MM.1S (cell line): ENCODE results near the gene DYNC2H1.

Source experiments
- DNase-seq: peaks from one replicate; pipeline ENCODE4 v3.0.0-alpha.2; 2015
- H2AFZ ChIP-seq: fragments of 300-600 bp; sonication (generic); 2 replicates; pipeline ENCODE4 v1.6.0; 2016; ENCODE audit warnings: antibody characterized with exemption, low read length
- H3F3A ChIP-seq: fragments of 300-600 bp; sonication (generic); 2 replicates; pipeline ENCODE4 v1.6.1; 2016; ENCODE audit warnings: mild to moderate bottlenecking, antibody characterized with exemption, low read length, moderate library complexity, mixed read lengths; ENCODE audit not compliant: insufficient read depth
- H3K27ac ChIP-seq: fragments of 300-600 bp; sonication (generic); 2 replicates; pipeline ENCODE4 v1.5.1; 2016; ENCODE audit warnings: mild to moderate bottlenecking, low read length
- H3K27me3 ChIP-seq: fragments of 300-600 bp; sonication (generic); replicated peaks from 2 replicates; pipeline ENCODE4 v1.6.0; 2016; ENCODE audit warnings: low read length; ENCODE audit not compliant: insufficient read depth
- H3K36me3 ChIP-seq: fragments of 300-600 bp; sonication (generic); replicated peaks from 2 replicates; pipeline ENCODE4 v1.6.1; 2016; ENCODE audit warnings: mild to moderate bottlenecking, low read length, mixed read lengths; ENCODE audit not compliant: insufficient read depth
- H3K4me1 ChIP-seq: fragments of 300-600 bp; sonication (generic); 2 replicates; pipeline ENCODE4 v1.6.1; 2016; ENCODE audit warnings: low read length, mixed read lengths
- H3K4me2 ChIP-seq: fragments of 300-600 bp; sonication (generic); 2 replicates; pipeline ENCODE4 v1.6.0; 2016; ENCODE audit warnings: low read depth, low read length
- H3K4me3 ChIP-seq: fragments of 300-600 bp; sonication (generic); 2 replicates; pipeline ENCODE4 v1.5.1; 2016; ENCODE audit warnings: low read length, mixed read lengths
- H3K79me2 ChIP-seq: fragments of 300-600 bp; sonication (generic); 2 replicates; pipeline ENCODE4 v1.6.1; 2016; ENCODE audit warnings: mixed run types, low read length, mixed read lengths
- H3K9ac ChIP-seq: fragments of 300-600 bp; sonication (generic); 2 replicates; pipeline ENCODE4 v1.6.1; 2016; ENCODE audit warnings: low read length, mixed read lengths
- H3K9me2 ChIP-seq: fragments of 300-600 bp; sonication (generic); replicated peaks from 2 replicates; pipeline ENCODE4 v1.6.1; 2016; ENCODE audit warnings: mild to moderate bottlenecking, low read length, mixed read lengths; ENCODE audit not compliant: insufficient read depth
- H3K9me3 ChIP-seq: fragments of 300-600 bp; sonication (generic); replicated peaks from 2 replicates; pipeline ENCODE4 v1.6.1; 2016; ENCODE audit warnings: mild to moderate bottlenecking, low read length, mixed read lengths; ENCODE audit not compliant: insufficient read depth
- H4K20me1 ChIP-seq: fragments of 300-600 bp; sonication (generic); 2 replicates; pipeline ENCODE4 v1.6.1; 2016; ENCODE audit warnings: mild to moderate bottlenecking, low read length, moderate library complexity, mixed read lengths; ENCODE audit not compliant: insufficient read depth
- CTCF ChIP-seq: fragments of 300-600 bp; sonication (generic); IDR thresholded peaks from 2 replicates; pipeline ENCODE4 v1.5.1; 2016; ENCODE audit warnings: antibody characterized with exemption, low read length, mixed read lengths
- EZH2 ChIP-seq: fragments of 300-600 bp; sonication (generic); optimal IDR thresholded peaks from 2 replicates; pipeline ENCODE3; 2017; ENCODE audit warnings: low read depth, mild to moderate bottlenecking, antibody characterized with exemption, low read length, mixed read lengths
- EZH2phosphoT487 ChIP-seq: fragments of 300-600 bp; sonication (generic); IDR thresholded peaks from 2 replicates; pipeline ENCODE4 v1.6.1; 2018; ENCODE audit warnings: antibody characterized with exemption, low read length

DYNC2H1 gene

GRCh38 chr11:103378931-103379330, 269.7 kb downstream of the DYNC2H1 start:
- DNase-seq: no peak
- no peak overlapping the region for H3K4me2 ChIP-seq
- TF ChIP-seq EZH2phosphoT487: no peak
- no peak for TF ChIP-seq CTCF
- TF ChIP-seq EZH2: no peak

GRCh38 chr11:103380031-103380430, 270.8 kb downstream of the DYNC2H1 start:
- Histone ChIP-seq H3K4me2 (no peak overlapping the region), H4K20me1 (no peaks in the 10 kb centered on the region), H3K9me2 (no peaks in the 10 kb centered on the region), H3K4me1 (no peaks in the 10 kb centered on the region), H3K4me3 (no peak overlapping the region), H2AFZ (no peak overlapping the region), H3K27ac (no peak overlapping the region), H3K9me3 (no peaks in the 10 kb centered on the region), H3K27me3 (no peaks in the 10 kb centered on the region), H3K79me2 (no peaks in the 10 kb centered on the region), H3F3A (no peaks in the 10 kb centered on the region), H3K9ac (no peak overlapping the region), H3K36me3 (no peaks in the 10 kb centered on the region)
- no peak for TF ChIP-seq CTCF
- TF ChIP-seq EZH2phosphoT487: no peak
- TF ChIP-seq EZH2: no peak
- no peak for DNase-seq

More at GRCh38 chr11:103378931-103379330, 269.7 kb downstream of the DYNC2H1 start:
- no peaks in the 10 kb centered on the region for H3K36me3 ChIP-seq
- H3K9ac ChIP-seq: no peak overlapping the region
- H3K27me3 ChIP-seq: no peaks in the 10 kb centered on the region
- H3K4me1 ChIP-seq: no peaks in the 10 kb centered on the region
- H3K79me2 ChIP-seq: no peaks in the 10 kb centered on the region
- H3F3A ChIP-seq: no peaks in the 10 kb centered on the region
- no peaks in the 10 kb centered on the region for H3K9me2 ChIP-seq
- H4K20me1 ChIP-seq: no peaks in the 10 kb centered on the region
- no peaks in the 10 kb centered on the region for H3K9me3 ChIP-seq
- H3K4me3 ChIP-seq: no peak overlapping the region
- no peak overlapping the region for H2AFZ ChIP-seq
- H3K27ac ChIP-seq: no peak overlapping the region

DNA sequence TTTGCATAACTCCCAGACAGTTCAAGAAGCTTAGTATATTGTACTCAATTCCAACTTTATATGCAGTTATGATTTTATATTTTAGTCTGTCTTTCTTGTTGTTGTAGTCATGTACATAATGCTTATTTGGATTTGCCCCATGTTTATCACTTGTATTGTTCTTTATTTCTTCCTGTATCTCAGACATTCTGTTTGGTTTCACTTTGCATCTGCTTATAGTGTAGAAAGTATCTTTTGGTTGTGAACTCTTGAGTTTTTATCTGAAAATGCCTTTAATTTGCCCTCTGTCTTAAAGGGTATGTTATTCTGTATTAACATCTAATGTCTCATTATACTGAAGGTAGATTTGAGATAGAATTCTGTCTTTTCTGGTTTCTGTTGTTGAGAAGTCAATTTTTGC, 275.4 kb downstream of the DYNC2H1 start:
- no peaks in the 10 kb centered on the region for H3F3A ChIP-seq
- no peaks in the 10 kb centered on the region for H3K79me2 ChIP-seq
- H3K9ac ChIP-seq: no peak overlapping the region
- no peak overlapping the region for H3K27ac ChIP-seq
- peak overlapping the region; percentile 3; the same call in 1 of the 2 replicates for H3K4me2 ChIP-seq
- H3K9me2 ChIP-seq: no peaks in the 10 kb centered on the region
- H4K20me1 ChIP-seq: no peaks in the 10 kb centered on the region
- no peaks in the 10 kb centered on the region for H3K27me3 ChIP-seq
- no peaks in the 10 kb centered on the region for H3K36me3 ChIP-seq
- no peaks in the 10 kb centered on the region for H3K9me3 ChIP-seq
- DNase-seq: peak; percentile 10
- H3K4me1 ChIP-seq: no peaks in the 10 kb centered on the region
- no peak overlapping the region for H3K4me3 ChIP-seq
- no peak overlapping the region for H2AFZ ChIP-seq
- TF ChIP-seq CTCF (no peak), EZH2 (no peak), EZH2phosphoT487 (no peak)
